K562 (cell line): ENCODE measurements around the gene ITGB1BP2. TPM values are rescaled to one million over a fixed set of nuclear protein-coding genes. Genes with fewer than 3 reads are reported as not detected.
A peak's percentile ranks its signal among the peaks of the same experiment; 100 is the strongest.

Experiments used
- BRD9 ChIP-seq: fragments of 450-650 bp; IDR thresholded peaks from 2 replicates; pipeline ENCODE4 v1.6.1; 2018; ENCODE audit warnings: low read depth; ENCODE audit not compliant: partially characterized antibody
- CXXC5 ChIP-seq: fragments of 250-450 bp; sonication (Bioruptor Pico); IDR thresholded peaks from 2 replicates; pipeline ENCODE4 v1.8.0; 2022; ENCODE audit warnings: inconsistent platforms, mild to moderate bottlenecking, moderate library complexity
- FOXK1 ChIP-seq: sonication (generic); formaldehyde crosslinking; IDR thresholded peaks from 2 replicates; pipeline ENCODE4 v1.8.0; 2022; ENCODE audit warnings: missing genetic modification reagents, mild to moderate bottlenecking, borderline replicate concordance
- HDAC3 ChIP-seq: fragments of 450-650 bp; IDR thresholded peaks from 2 replicates; pipeline ENCODE4 v1.6.1; 2018; ENCODE audit warnings: borderline replicate concordance, mild to moderate bottlenecking, moderate library complexity; ENCODE audit not compliant: partially characterized antibody
- KLF10 ChIP-seq: fragments of 250-450 bp; sonication (Bioruptor Pico); IDR thresholded peaks from 2 replicates; pipeline ENCODE4 v1.6.1; 2021; ENCODE audit warnings: matching md5 sums
- RFX5 ChIP-seq: IDR thresholded peaks from 2 replicates; pipeline ENCODE4 v1.6.1; 2011; ENCODE audit warnings: low read depth, mild to moderate bottlenecking, improper control_type of control experiment, low read length
- SIN3B ChIP-seq: fragments of 450-650 bp; IDR thresholded peaks from 2 replicates; pipeline ENCODE4 v1.6.1; 2017; ENCODE audit warnings: low read depth, mild to moderate bottlenecking, moderate library complexity
- SMARCB1 ChIP-seq: IDR thresholded peaks from 2 replicates; pipeline ENCODE4 v1.6.1; 2011; ENCODE audit warnings: improper control_type of control experiment, low read depth; ENCODE audit not compliant: insufficient read length
- TEAD1 ChIP-seq, 2 experiments: fragments of 450-650 bp in 1 of 2; sonication (generic) in 1 of 2; formaldehyde crosslinking; IDR thresholded peaks; 2 replicates each; pipeline versions ENCODE4 v1.4.0 to v1.8.0; 2020 to 2022; ENCODE audit warnings: mild to moderate bottlenecking in 2 of 2, missing genetic modification reagents in 1 of 2
- ZBTB2 ChIP-seq: fragments of 450-650 bp; IDR thresholded peaks from 2 replicates; pipeline ENCODE4 v1.6.1; 2016; ENCODE audit warnings: antibody characterized with exemption
- ZNF780A ChIP-seq: fragments of 250-450 bp; sonication (Bioruptor Pico); IDR thresholded peaks from 2 replicates; pipeline ENCODE4 v1.5.0; 2021; ENCODE audit warnings: mild to moderate bottlenecking
- ZSCAN29 ChIP-seq: fragments of 450-650 bp; IDR thresholded peaks from 2 replicates; pipeline ENCODE4 v1.6.1; 2017
- polyA plus RNA-seq, 8 experiments: library from polyadenylated mRNA; depleted of rRNA in 4 of 8; stranded (reverse) in 5 of 8; unstranded in 3 of 8; fragments of >200 nt; fragmentation: Nextera tagmentation in 2 of 8; fragmentation: Illumina TruSeq in 1 of 8; extraction: Ambion mirVana in 2 of 8; extraction: Trizol in 1 of 8; gene quantifications; 2 replicates each; pipeline versions ENCODE4 v1.2.1 to v1.2.3, GENCODE V29; 2011 to 2014; ENCODE audit warnings: inconsistent platforms in 1 of 8, missing spikeins in 1 of 8
- total RNA-seq, 7 experiments: library from RNA; depleted of rRNA in 6 of 7; stranded (reverse); fragments of >200 nt in 6 of 7; fragmentation: Illumina TruSeq in 2 of 7; extraction: Trizol in 2 of 7; gene quantifications; 2 replicates each; pipeline versions ENCODE4 v1.2.1 to v1.2.3, GENCODE V29; 2011 to 2021; ENCODE audit warnings: low replicate concordance in 1 of 7
- TF ChIP-seq, protein P1 (sequence below): fragments of 150-350 bp; IDR thresholded peaks from 2 replicates; pipeline ENCODE4 v1.6.1; 2014; ENCODE audit warnings: low read depth, mild to moderate bottlenecking, low read length, borderline replicate concordance
- TF ChIP-seq, protein P2 (sequence below), 2 experiments: IDR thresholded peaks in 1 of 2; conservative IDR thresholded peaks in 1 of 2; 2 replicates each; pipeline ENCODE4 v1.6.1; 2016; ENCODE audit warnings: low read depth in 2 of 2, mild to moderate bottlenecking in 1 of 2, missing compliant biosample characterization in 1 of 2, missing genetic modification characterization in 1 of 2, moderate library complexity in 1 of 2
- TF ChIP-seq, protein P3 (sequence below): fragments of 450-650 bp; formaldehyde crosslinking; IDR thresholded peaks from 2 replicates; pipeline ENCODE4 v1.4.0; 2022; ENCODE audit warnings: missing genetic modification characterization
- TF ChIP-seq, protein P4 (sequence below), 2 experiments: fragments of 450-650 bp; conservative IDR thresholded peaks; 2 replicates each; pipeline ENCODE4 v1.6.1; 2017; ENCODE audit warnings: mild to moderate bottlenecking in 2 of 2, moderate library complexity in 2 of 2

The ITGB1BP2 gene
- total and polyA plus RNA-seq, 9 of the 15 experiments (the other 6 are each of a cell fraction or from before 2014, with no cell fraction given), result 1.6 to 4.0 (median 1.9) TPM

- TF ChIP-seq, protein P1, sequence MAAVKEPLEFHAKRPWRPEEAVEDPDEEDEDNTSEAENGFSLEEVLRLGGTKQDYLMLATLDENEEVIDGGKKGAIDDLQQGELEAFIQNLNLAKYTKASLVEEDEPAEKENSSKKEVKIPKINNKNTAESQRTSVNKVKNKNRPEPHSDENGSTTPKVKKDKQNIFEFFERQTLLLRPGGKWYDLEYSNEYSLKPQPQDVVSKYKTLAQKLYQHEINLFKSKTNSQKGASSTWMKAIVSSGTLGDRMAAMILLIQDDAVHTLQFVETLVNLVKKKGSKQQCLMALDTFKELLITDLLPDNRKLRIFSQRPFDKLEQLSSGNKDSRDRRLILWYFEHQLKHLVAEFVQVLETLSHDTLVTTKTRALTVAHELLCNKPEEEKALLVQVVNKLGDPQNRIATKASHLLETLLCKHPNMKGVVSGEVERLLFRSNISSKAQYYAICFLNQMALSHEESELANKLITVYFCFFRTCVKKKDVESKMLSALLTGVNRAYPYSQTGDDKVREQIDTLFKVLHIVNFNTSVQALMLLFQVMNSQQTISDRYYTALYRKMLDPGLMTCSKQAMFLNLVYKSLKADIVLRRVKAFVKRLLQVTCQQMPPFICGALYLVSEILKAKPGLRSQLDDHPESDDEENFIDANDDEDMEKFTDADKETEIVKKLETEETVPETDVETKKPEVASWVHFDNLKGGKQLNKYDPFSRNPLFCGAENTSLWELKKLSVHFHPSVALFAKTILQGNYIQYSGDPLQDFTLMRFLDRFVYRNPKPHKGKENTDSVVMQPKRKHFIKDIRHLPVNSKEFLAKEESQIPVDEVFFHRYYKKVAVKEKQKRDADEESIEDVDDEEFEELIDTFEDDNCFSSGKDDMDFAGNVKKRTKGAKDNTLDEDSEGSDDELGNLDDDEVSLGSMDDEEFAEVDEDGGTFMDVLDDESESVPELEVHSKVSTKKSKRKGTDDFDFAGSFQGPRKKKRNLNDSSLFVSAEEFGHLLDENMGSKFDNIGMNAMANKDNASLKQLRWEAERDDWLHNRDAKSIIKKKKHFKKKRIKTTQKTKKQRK, result no peak
- TF ChIP-seq CXXC5 (CRISPR knock-in tag) (no peak), KLF10 (CRISPR knock-in tag) (no peak), HDAC3 (no peak), ZSCAN29 (no peak), SMARCB1 (no peak), BRD9 (no peak), ZBTB2 (no peak), RFX5 (no peak), FOXK1 (no peak), SIN3B (no peak), ZNF780A (CRISPR knock-in tag) (no peak), TEAD1 (CRISPR knock-in tag; IDR thresholded peaks at IDR 0.05) (no peak)
- TF ChIP-seq, protein P2, sequence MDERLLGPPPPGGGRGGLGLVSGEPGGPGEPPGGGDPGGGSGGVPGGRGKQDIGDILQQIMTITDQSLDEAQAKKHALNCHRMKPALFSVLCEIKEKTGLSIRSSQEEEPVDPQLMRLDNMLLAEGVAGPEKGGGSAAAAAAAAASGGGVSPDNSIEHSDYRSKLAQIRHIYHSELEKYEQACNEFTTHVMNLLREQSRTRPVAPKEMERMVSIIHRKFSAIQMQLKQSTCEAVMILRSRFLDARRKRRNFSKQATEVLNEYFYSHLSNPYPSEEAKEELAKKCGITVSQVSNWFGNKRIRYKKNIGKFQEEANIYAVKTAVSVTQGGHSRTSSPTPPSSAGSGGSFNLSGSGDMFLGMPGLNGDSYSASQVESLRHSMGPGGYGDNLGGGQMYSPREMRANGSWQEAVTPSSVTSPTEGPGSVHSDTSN (CRISPR knock-in tag; IDR thresholded peaks at IDR 0.05; ENCODE audit: low read depth), result no peak
- TF ChIP-seq, protein P2 (tag; conservative IDR thresholded peaks at IDR 0.05; ENCODE audit: low read depth), result no peak
- TF ChIP-seq, protein P3, sequence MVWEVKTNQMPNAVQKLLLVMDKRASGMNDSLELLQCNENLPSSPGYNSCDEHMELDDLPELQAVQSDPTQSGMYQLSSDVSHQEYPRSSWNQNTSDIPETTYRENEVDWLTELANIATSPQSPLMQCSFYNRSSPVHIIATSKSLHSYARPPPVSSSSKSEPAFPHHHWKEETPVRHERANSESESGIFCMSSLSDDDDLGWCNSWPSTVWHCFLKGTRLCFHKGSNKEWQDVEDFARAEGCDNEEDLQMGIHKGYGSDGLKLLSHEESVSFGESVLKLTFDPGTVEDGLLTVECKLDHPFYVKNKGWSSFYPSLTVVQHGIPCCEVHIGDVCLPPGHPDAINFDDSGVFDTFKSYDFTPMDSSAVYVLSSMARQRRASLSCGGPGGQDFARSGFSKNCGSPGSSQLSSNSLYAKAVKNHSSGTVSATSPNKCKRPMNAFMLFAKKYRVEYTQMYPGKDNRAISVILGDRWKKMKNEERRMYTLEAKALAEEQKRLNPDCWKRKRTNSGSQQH, result peak; percentile 44; the same call in 1 of the 2 replicates
- TF ChIP-seq, protein P4, sequence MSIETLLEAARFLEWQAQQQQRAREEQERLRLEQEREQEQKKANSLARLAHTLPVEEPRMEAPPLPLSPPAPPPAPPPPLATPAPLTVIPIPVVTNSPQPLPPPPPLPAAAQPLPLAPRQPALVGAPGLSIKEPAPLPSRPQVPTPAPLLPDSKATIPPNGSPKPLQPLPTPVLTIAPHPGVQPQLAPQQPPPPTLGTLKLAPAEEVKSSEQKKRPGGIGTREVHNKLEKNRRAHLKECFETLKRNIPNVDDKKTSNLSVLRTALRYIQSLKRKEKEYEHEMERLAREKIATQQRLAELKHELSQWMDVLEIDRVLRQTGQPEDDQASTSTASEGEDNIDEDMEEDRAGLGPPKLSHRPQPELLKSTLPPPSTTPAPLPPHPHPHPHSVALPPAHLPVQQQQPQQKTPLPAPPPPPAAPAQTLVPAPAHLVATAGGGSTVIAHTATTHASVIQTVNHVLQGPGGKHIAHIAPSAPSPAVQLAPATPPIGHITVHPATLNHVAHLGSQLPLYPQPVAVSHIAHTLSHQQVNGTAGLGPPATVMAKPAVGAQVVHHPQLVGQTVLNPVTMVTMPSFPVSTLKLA (conservative IDR thresholded peaks at IDR 0.05), result no peak
Observed at GRCh38 chrX:71301195-71301924, at the start of gene ITGB1BP2 (continued).
